Ureter (tissue), 1 donor: ENCODE data around the gene CENPO. TPM values are rescaled to one million over a fixed set of nuclear protein-coding genes. Genes with fewer than 3 reads are reported as not detected.
A peak's percentile ranks its signal among the peaks of the same experiment; 100 is the strongest.

Experiments
- DNase-seq: peaks from one replicate; pipeline ENCODE4 v3.0.0-alpha.2; 2020; ENCODE audit warnings: low spot score
- total RNA-seq: library from RNA; stranded (reverse); gene quantifications from one replicate; pipeline ENCODE4 v1.2.4, GENCODE V29; 2023
- donor health status: DM: yes; HTN: yes; CAD: no.

Gene CENPO
- total RNA-seq, 1 donor from 2014 or later, result 7.7 TPM

- DNase-seq, result no peak
Measured at GRCh38 chr2:24837996-24838513, 44.8 kb downstream of the CENPO start.

- no peak for DNase-seq
Measured at GRCh38 chr2:24838541-24838940, 45.3 kb downstream of the CENPO start.

GRCh38 chr2:24839729-24840128 is 46.5 kb downstream of the CENPO start:
- DNase-seq, result no peak

GRCh38 chr2:24840164-24840869 is 47.1 kb downstream of the CENPO start:
- DNase-seq, result no peak

GRCh38 chr2:24840962-24841945 is 48.0 kb downstream of the CENPO start:
- no peak for DNase-seq

GRCh38 chr2:24842081-24843050 is 49.1 kb downstream of the CENPO start:
- no peak for DNase-seq

GRCh38 chr2:24843330-24843860 is 50.2 kb downstream of the CENPO start:
- DNase-seq, result no peak

GRCh38 chr2:24844023-24844685 is 50.9 kb downstream of the CENPO start:
- no peak for DNase-seq

GRCh38 chr2:24845691-24846090 is 52.5 kb downstream of the CENPO start:
- DNase-seq, result no peak

GRCh38 chr2:24850944-24851343 is 57.7 kb downstream of the CENPO start:
- DNase-seq, result no peak

- no peak for DNase-seq
Measured at GRCh38 chr2:24852026-24852425, 58.8 kb downstream of the CENPO start.

- DNase-seq, result no peak
Measured at GRCh38 chr2:24852431-24853020, 59.3 kb downstream of the CENPO start.

GRCh38 chr2:24853046-24853445 is 59.8 kb downstream of the CENPO start:
- DNase-seq, result no peak

- no peak for DNase-seq
Measured at GRCh38 chr2:24853996-24854395, 60.8 kb downstream of the CENPO start.

- DNase-seq, result no peak
Measured at GRCh38 chr2:24855022-24855622, 61.9 kb downstream of the CENPO start.

GRCh38 chr2:24855726-24856125 is 62.5 kb downstream of the CENPO start:
- DNase-seq, result peak; percentile 65

- DNase-seq, result no peak
Measured at GRCh38 chr2:24856791-24857211, 63.6 kb downstream of the CENPO start.

- DNase-seq, result no peak
Measured at GRCh38 chr2:24857746-24858145, 64.5 kb downstream of the CENPO start.

- no peak for DNase-seq
Measured at GRCh38 chr2:24858996-24859395, 65.8 kb downstream of the CENPO start.
